Fibroblast of the aortic adventitia (primary cell): ENCODE data around the gene EVX1. TPM values are rescaled to one million over a fixed set of nuclear protein-coding genes. Genes with fewer than 3 reads are reported as not detected.

Source experiments
- DNase-seq: peaks from one replicate; pipeline ENCODE4 v3.0.0-alpha.2; 2010; ENCODE audit warnings: low read depth
- H3K4me3 ChIP-seq: 2 replicates; pipeline ENCODE4 v1.5.1; 2011; ENCODE audit warnings: low read depth, mild to moderate bottlenecking, control low read depth, low read length, moderate library complexity
- CTCF ChIP-seq: IDR thresholded peaks from 2 replicates; pipeline ENCODE4 v1.5.1; 2011; ENCODE audit warnings: mild to moderate bottlenecking, low read length, control low read depth, inconsistent platforms; ENCODE audit not compliant: insufficient read depth
- total RNA-seq: library from RNA; depleted of rRNA; stranded (reverse); fragments of >200 nt; gene quantifications from 2 replicates; pipeline ENCODE4 v1.2.3, GENCODE V29; 2012; ENCODE audit warnings: low replicate concordance

The EVX1 gene
- total RNA-seq, 1 donor = not detected

- H3K4me3 ChIP-seq = no peak overlapping the region
- no peak for TF ChIP-seq CTCF
- DNase-seq = no peak
Measured at GRCh38 chr7:27271384-27271783, 28.8 kb downstream of the EVX1 start.

- no peak overlapping the region for H3K4me3 ChIP-seq
- no peak for DNase-seq
- TF ChIP-seq CTCF = no peak
Measured at GRCh38 chr7:27277628-27278027, 35.0 kb downstream of the EVX1 start.

GRCh38 chr7:27283558-27283957, 41.0 kb downstream of the EVX1 start:
- H3K4me3 ChIP-seq = no peak overlapping the region
- no peak for DNase-seq
- TF ChIP-seq CTCF = no peak

GRCh38 chr7:27295236-27295635, 52.6 kb downstream of the EVX1 start:
- no peak for DNase-seq
- TF ChIP-seq CTCF = no peak

GRCh38 chr7:27297356-27297755, 54.8 kb downstream of the EVX1 start:
- TF ChIP-seq CTCF = no peak
- no peak overlapping the region for H3K4me3 ChIP-seq

More at GRCh38 chr7:27295236-27295635, 52.6 kb downstream of the EVX1 start:
- no peak overlapping the region for H3K4me3 ChIP-seq

More at GRCh38 chr7:27297356-27297755, 54.8 kb downstream of the EVX1 start:
- DNase-seq = no peak

Other genes starting within 250 kb of the EVX1 start
- 0.72 TPM in 1 of 2 replicates, not detected in the other for gene HOXA1, start 146.8 kb upstream of the EVX1 start, total RNA-seq
- gene HOXA2, start 140.1 kb upstream of the EVX1 start, total RNA-seq = 0.16 and 3.6 TPM in 2 replicates
- 0.57 and 0.99 TPM in 2 replicates for gene HOXA4, start 112.0 kb upstream of the EVX1 start, total RNA-seq
- 0.72 and 2.4 TPM in 2 replicates for gene HOXA5, start 99.1 kb upstream of the EVX1 start, total RNA-seq
- not detected in 2 replicates for gene HOXA6, start 95.0 kb upstream of the EVX1 start, total RNA-seq
- gene HOXA3, start 90.2 kb upstream of the EVX1 start, total RNA-seq = 1.2 and 3.5 TPM in 2 replicates
- not detected in 2 replicates for gene HOXA7, start 86.1 kb upstream of the EVX1 start, total RNA-seq
- not detected in 2 replicates for gene HOXA9, start 77.3 kb upstream of the EVX1 start, total RNA-seq
- gene HOXA10, start 68.5 kb upstream of the EVX1 start, total RNA-seq = 0.08 TPM in 1 of 2 replicates, not detected in the other
- not detected in 2 replicates for gene HOXA11, start 57.6 kb upstream of the EVX1 start, total RNA-seq
- not detected in 2 replicates for gene HOXA13, start 42.7 kb upstream of the EVX1 start, total RNA-seq